Kidney (tissue), 14 donors: ENCODE measurements around the gene SCUBE3. TPM values are rescaled to one million over a fixed set of nuclear protein-coding genes. Genes with fewer than 3 reads are reported as not detected.

Experiments
- DNase-seq, 5 donors: peaks; one replicate each; pipeline ENCODE4 v3.0.0-alpha.2; 2013 to 2020
- FAIRE-seq: peaks from 2 replicates; lab custom pipeline; 2012; peaks lifted over from hg19 to GRCh38; lab: Jason Lieb, UNC
- H3K27ac ChIP-seq, 2 donors: one replicate each; pipeline ENCODE4 v1.7.0; 2013; ENCODE audit warnings: low read depth in 2 of 2, low read length in 2 of 2, inconsistent platforms in 1 of 2
- H3K27me3 ChIP-seq: one replicate; pipeline ENCODE4 v1.7.1; 2013; ENCODE audit warnings: low read length, inconsistent platforms; ENCODE audit not compliant: control insufficient read depth, insufficient read depth
- H3K36me3 ChIP-seq, 3 donors: one replicate each; pipeline versions ENCODE4 v1.7.0 to v1.7.1; 2013; ENCODE audit warnings: low read length in 3 of 3, control low read depth in 1 of 3, inconsistent platforms in 1 of 3; ENCODE audit not compliant: insufficient read depth in 3 of 3, control insufficient read depth in 2 of 3
- H3K4me1 ChIP-seq, 3 donors: one replicate each; pipeline versions ENCODE4 v1.7.0 to v1.7.1; 2013; ENCODE audit warnings: low read length in 3 of 3, inconsistent platforms in 1 of 3, low read depth in 1 of 3; ENCODE audit not compliant: control insufficient read depth in 2 of 3, insufficient read depth in 2 of 3
- H3K4me3 ChIP-seq, 3 donors: one replicate each; pipeline versions ENCODE4 v1.7.0 to v1.8.1; 2013; ENCODE audit warnings: low read length in 3 of 3, control low read depth in 1 of 3, inconsistent platforms in 1 of 3
- H3K9ac ChIP-seq, 3 donors: one replicate each; pipeline versions ENCODE4 v1.7.0 to v1.7.1; 2013; ENCODE audit warnings: low read length in 3 of 3, control low read depth in 1 of 3, inconsistent platforms in 1 of 3
- H3K9me3 ChIP-seq, 3 donors: one replicate each; pipeline versions ENCODE4 v1.7.0 to v1.7.1; 2013; ENCODE audit warnings: low read length in 3 of 3, control low read depth in 1 of 3, inconsistent platforms in 1 of 3; ENCODE audit not compliant: control insufficient read depth in 2 of 3, insufficient read depth in 1 of 3
- intact Hi-C: fragments of 100-400 bp; cut with DNase I; formaldehyde crosslinking; loops from one replicate; pipeline ENCODE4 v1.11.1; 2022
- polyA plus RNA-seq: library from polyadenylated mRNA; stranded (reverse); fragments of 350-450 nt; fragmentation: Illumina TruSeq; extraction: RNeasy Lipid Tissue Mini Kit (QIAGEN cat#74804); gene quantifications from one replicate; pipeline ENCODE4 v1.2.3, GENCODE V29; 2014; ENCODE audit warnings: low read depth, low replicate concordance; ENCODE audit not compliant: insufficient read depth
- total RNA-seq: library from RNA; stranded (reverse); fragmentation: NEBNext Ultra II Directional; extraction: Animal tissue kit (Norgen Biotek cat#: 25700); gene quantifications from one replicate; pipeline ENCODE4 v1.2.1, GENCODE V29; 2021
- TF ChIP-seq, protein P1 (sequence below): IDR thresholded peaks from 3 replicates; pipeline ENCODE4 v1.5.1; 2012; ENCODE audit warnings: mild to moderate bottlenecking, moderate library complexity, borderline replicate concordance; ENCODE audit not compliant: insufficient read depth; ENCODE audit errors: extremely low read depth
- donor health status: control.
- donor health status: control.
- donor health status: control.
- donor health status: control.
- donor health status: control.
- donor health status: DM: yes; HTN: yes; CAD: no.
- donor health status: Normal renal cell carcinoma (clear cell type).

SCUBE3 gene
- total and polyA plus RNA-seq, 2 donors from 2014 or later = 2.5 to 4.5 TPM

DNA sequence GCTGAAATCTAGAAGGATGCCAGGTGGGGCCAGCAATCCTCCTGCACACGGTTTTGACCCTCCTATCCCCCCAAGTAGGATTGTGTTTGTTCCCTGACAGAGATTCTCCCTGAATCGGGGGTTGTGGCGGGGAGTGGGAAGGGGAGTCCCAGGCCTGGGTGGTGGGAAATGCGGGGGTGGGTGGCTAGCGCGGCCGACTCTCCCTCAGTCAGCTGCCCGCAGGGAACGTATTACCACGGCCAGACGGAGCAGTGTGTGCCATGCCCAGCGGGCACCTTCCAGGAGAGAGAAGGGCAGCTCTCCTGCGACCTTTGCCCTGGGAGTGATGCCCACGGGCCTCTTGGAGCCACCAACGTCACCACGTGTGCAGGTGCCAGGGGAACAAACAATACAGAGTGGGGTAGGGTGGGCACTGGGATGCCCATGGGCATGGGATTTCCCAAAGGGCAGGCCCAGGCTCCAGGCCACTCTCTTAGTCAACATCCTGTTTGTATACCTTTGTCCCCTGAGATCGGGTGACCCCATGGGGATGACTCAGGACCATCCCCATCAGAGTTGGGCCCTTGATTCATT lies 29.7 kb downstream of the SCUBE3 start:
- no peak overlapping the region for H3K9ac ChIP-seq

DNA sequence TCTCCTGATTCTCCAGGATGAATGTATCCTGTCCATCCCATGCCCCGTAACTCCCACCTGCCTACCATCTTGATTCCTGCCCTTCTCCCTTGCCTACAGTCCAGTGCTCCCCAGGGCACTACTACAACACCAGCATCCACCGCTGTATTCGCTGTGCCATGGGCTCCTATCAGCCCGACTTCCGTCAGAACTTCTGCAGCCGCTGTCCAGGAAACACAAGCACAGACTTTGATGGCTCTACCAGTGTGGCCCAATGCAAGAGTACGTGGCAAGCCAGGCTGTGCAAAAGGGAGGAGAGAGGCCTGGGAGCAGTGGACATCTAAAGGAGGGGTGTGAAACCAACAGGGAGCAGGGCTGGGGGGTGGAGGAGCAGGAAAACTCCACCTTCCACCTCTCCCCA lies 30.8 kb downstream of the SCUBE3 start:
- peaks cover 5 to 16% (median 6%) of the 10 kb centered on the region in 3 donors for H3K36me3 ChIP-seq
- TF ChIP-seq, protein P1, sequence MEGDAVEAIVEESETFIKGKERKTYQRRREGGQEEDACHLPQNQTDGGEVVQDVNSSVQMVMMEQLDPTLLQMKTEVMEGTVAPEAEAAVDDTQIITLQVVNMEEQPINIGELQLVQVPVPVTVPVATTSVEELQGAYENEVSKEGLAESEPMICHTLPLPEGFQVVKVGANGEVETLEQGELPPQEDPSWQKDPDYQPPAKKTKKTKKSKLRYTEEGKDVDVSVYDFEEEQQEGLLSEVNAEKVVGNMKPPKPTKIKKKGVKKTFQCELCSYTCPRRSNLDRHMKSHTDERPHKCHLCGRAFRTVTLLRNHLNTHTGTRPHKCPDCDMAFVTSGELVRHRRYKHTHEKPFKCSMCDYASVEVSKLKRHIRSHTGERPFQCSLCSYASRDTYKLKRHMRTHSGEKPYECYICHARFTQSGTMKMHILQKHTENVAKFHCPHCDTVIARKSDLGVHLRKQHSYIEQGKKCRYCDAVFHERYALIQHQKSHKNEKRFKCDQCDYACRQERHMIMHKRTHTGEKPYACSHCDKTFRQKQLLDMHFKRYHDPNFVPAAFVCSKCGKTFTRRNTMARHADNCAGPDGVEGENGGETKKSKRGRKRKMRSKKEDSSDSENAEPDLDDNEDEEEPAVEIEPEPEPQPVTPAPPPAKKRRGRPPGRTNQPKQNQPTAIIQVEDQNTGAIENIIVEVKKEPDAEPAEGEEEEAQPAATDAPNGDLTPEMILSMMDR = no peak
- H3K9me3 ChIP-seq = no peaks in the 10 kb centered on the region
- DNase-seq (no peak), FAIRE-seq (no peak)
- H3K9ac ChIP-seq = no peak overlapping the region
- no peaks in the 10 kb centered on the region for H3K27me3 ChIP-seq
- no peak overlapping the region for H3K4me3 ChIP-seq
- H3K27ac ChIP-seq = no peak overlapping the region
- no peaks in the 10 kb centered on the region for H3K4me1 ChIP-seq
- intact Hi-C loops = loop anchor here (10.0 kb wide), 1 partner anchor 100 kb away; the partner anchor contains the start of gene TCP11

More for the DNA sequence above, 29.7 kb downstream of the SCUBE3 start:
- TF ChIP-seq, protein P1 = no peak
- no peak overlapping the region for H3K4me3 ChIP-seq
- intact Hi-C loops = loop anchor here (10.0 kb wide), 1 partner anchor 99 kb away; the partner anchor contains the start of gene TCP11
- FAIRE-seq (no peak), DNase-seq (no peak)
- H3K36me3 ChIP-seq = peaks cover 5 to 16% (median 6%) of the 10 kb centered on the region in 3 donors
- peaks cover 0 to 2% (median 0%) of the 10 kb centered on the region in 3 donors for H3K4me1 ChIP-seq
- no peaks in the 10 kb centered on the region for H3K27me3 ChIP-seq
- H3K9me3 ChIP-seq = no peaks in the 10 kb centered on the region
- H3K27ac ChIP-seq = no peak overlapping the region

DNA sequence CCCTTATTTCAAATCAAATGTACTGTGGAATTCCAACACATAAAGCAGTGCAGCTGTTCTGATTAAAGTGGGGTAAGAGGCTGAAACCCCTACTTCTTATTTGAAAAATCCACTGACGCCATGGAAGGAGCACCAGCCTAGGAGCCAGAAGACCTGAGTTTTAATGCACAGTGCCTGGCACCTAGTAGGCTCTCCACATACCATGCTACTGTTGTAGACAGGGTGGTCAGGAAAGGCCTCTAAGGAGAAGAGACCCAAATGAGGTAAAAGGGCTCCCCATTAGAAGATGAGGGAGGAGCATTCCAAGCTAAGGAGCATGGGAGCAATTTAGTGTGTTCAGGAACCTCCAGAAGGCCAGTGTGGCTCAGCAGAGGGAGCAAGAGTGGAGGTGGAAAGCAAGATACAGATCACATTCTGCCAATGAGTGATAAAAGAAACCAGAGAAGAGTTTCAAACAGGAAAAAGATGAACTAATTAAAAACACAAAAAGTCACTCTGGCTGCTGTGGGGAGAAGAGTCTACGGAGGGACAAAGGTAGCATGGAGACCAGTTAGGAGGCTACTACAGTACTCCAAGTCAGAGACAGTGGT lies 34.0 kb downstream of the SCUBE3 start:
- TF ChIP-seq, protein P1 = no peak
- FAIRE-seq = no peak
- no peak for DNase-seq
- Histone ChIP-seq H3K36me3 (peaks cover 5 to 16% (median 6%) of the 10 kb centered on the region in 3 donors), H3K4me3 (no peak overlapping the region), H3K27ac (no peak overlapping the region), H3K9ac (no peak overlapping the region), H3K4me1 (no peaks in the 10 kb centered on the region), H3K27me3 (no peaks in the 10 kb centered on the region), H3K9me3 (no peaks in the 10 kb centered on the region)
- intact Hi-C loops = loop anchor here (10.0 kb wide), 1 partner anchor 103 kb away; the partner anchor contains the start of gene TCP11
